Measurements from ENCODE around the gene PAX5.

Gene PAX5

GRCh38 chr9:37036776-37037502 is 2.9 kb upstream of the PAX5 start:
- DNase-seq: peak; percentile 68

GRCh38 chr9:37036371-37036775 is 2.3 kb upstream of the PAX5 start:
- peak; percentile 60 for DNase-seq

GRCh38 chr9:37035648-37036370 is 1.7 kb upstream of the PAX5 start:
- DNase-seq: peak; percentile 47

- peak; percentile 48 for DNase-seq
Observed at GRCh38 chr9:37034938-37035647, 1.0 kb upstream of the PAX5 start.

- peak; percentile 77 for DNase-seq
Observed at GRCh38 chr9:37034305-37034937, 353 bp upstream of the PAX5 start.

GRCh38 chr9:37033141-37033540 is 927 bp downstream of the PAX5 start:
- DNase-seq: no peak

GRCh38 chr9:37032713-37033112 is 1.4 kb downstream of the PAX5 start:
- DNase-seq: no peak

- no peak for DNase-seq
Observed at GRCh38 chr9:37031902-37032301, 2.2 kb downstream of the PAX5 start.

- no peak for DNase-seq
Observed at GRCh38 chr9:37031081-37031480, 3.0 kb downstream of the PAX5 start.

- DNase-seq: no peak
Observed at GRCh38 chr9:37030611-37030939, 3.5 kb downstream of the PAX5 start.

GRCh38 chr9:37029776-37030610 is 4.1 kb downstream of the PAX5 start:
- DNase-seq: no peak

GRCh38 chr9:37029304-37029775 is 4.7 kb downstream of the PAX5 start:
- DNase-seq: no peak

- no peak for DNase-seq
Observed at GRCh38 chr9:37028420-37029031, 5.5 kb downstream of the PAX5 start.

GRCh38 chr9:37027582-37028419 is 6.3 kb downstream of the PAX5 start:
- DNase-seq: peak; percentile 99

- no peak for DNase-seq
Observed at GRCh38 chr9:37026931-37027581, 7.0 kb downstream of the PAX5 start.

GRCh38 chr9:37026113-37026930 is 7.7 kb downstream of the PAX5 start:
- peak; percentile 35 for DNase-seq

GRCh38 chr9:37025823-37026112 is 8.3 kb downstream of the PAX5 start:
- no peak for DNase-seq

- DNase-seq: no peak
Observed at GRCh38 chr9:37025071-37025822, 8.8 kb downstream of the PAX5 start.

GRCh38 chr9:37017546-37017945 is 16.5 kb downstream of the PAX5 start:
- no peak for DNase-seq

Measured in NCI-H1092 (cell line).